Loucy (cell line): ENCODE measurements around the gene PLPPR3.

Experiments
- EZH2phosphoT487 ChIP-seq: fragments of 200-600 bp; IDR thresholded peaks from 2 replicates; pipeline ENCODE4 v1.6.1; 2018; ENCODE audit warnings: antibody characterized with exemption, mild to moderate bottlenecking, moderate library complexity, borderline replicate concordance
- TF ChIP-seq, protein P1 (sequence below): fragments of 200-600 bp; sonication (generic); conservative IDR thresholded peaks from 2 replicates; pipeline ENCODE4 v1.5.1; 2014; ENCODE audit warnings: mild to moderate bottlenecking, antibody characterized with exemption, low read length

- TF ChIP-seq, protein P1, sequence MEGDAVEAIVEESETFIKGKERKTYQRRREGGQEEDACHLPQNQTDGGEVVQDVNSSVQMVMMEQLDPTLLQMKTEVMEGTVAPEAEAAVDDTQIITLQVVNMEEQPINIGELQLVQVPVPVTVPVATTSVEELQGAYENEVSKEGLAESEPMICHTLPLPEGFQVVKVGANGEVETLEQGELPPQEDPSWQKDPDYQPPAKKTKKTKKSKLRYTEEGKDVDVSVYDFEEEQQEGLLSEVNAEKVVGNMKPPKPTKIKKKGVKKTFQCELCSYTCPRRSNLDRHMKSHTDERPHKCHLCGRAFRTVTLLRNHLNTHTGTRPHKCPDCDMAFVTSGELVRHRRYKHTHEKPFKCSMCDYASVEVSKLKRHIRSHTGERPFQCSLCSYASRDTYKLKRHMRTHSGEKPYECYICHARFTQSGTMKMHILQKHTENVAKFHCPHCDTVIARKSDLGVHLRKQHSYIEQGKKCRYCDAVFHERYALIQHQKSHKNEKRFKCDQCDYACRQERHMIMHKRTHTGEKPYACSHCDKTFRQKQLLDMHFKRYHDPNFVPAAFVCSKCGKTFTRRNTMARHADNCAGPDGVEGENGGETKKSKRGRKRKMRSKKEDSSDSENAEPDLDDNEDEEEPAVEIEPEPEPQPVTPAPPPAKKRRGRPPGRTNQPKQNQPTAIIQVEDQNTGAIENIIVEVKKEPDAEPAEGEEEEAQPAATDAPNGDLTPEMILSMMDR, result no peak
- no peak for TF ChIP-seq EZH2phosphoT487
Observed at GRCh38 chr19:798415-799075, 23.2 kb downstream of the PLPPR3 start.
